ENCODE results near the gene MSRB3. TPM values are rescaled to one million over a fixed set of nuclear protein-coding genes. Genes with fewer than 3 reads are reported as not detected.

The MSRB3 gene
- total RNA-seq, 1 donor from 2014 or later, result 61.3 TPM

- H3K9me3 ChIP-seq, result no peaks in the 10 kb centered on the region
- no peak for DNase-seq
- intact Hi-C loops (cut with DNase I), result no loop called here
- H3K27me3 ChIP-seq, result no peaks in the 10 kb centered on the region
- H3K4me3 ChIP-seq, result no peak overlapping the region
- ATAC-seq, result peak; percentile 61
- H3K4me1 ChIP-seq, result no peaks in the 10 kb centered on the region
- H3K36me3 ChIP-seq, result no peaks in the 10 kb centered on the region
- no peak overlapping the region for H3K27ac ChIP-seq
- peak; percentile 26 for TF ChIP-seq CTCF (IDR thresholded peaks at IDR 0.05)
Measured at GRCh38 chr12:65300679-65301349, 22.3 kb downstream of the MSRB3 start.

GRCh38 chr12:65302891-65303290 lies 24.4 kb downstream of the MSRB3 start:
- H3K36me3 ChIP-seq, result no peaks in the 10 kb centered on the region
- DNase-seq, result no peak
- intact Hi-C loops (cut with DNase I), result no loop called here
- no peak overlapping the region for H3K27ac ChIP-seq
- H3K4me1 ChIP-seq, result peaks cover 6% of the 10 kb centered on the region
- ATAC-seq, result no peak
- no peaks in the 10 kb centered on the region for H3K9me3 ChIP-seq
- no peak for TF ChIP-seq CTCF (IDR thresholded peaks at IDR 0.05)
- no peaks in the 10 kb centered on the region for H3K27me3 ChIP-seq
- H3K4me3 ChIP-seq, result no peak overlapping the region

GRCh38 chr12:65305346-65305950 lies 27.0 kb downstream of the MSRB3 start:
- TF ChIP-seq CTCF (IDR thresholded peaks at IDR 0.05), result no peak
- no peak for ATAC-seq
- Histone ChIP-seq H3K27ac (no peak overlapping the region), H3K4me1 (peaks cover 10% of the 10 kb centered on the region), H3K36me3 (no peaks in the 10 kb centered on the region), H3K9me3 (no peaks in the 10 kb centered on the region), H3K4me3 (no peak overlapping the region), H3K27me3 (no peaks in the 10 kb centered on the region)
- intact Hi-C loops (cut with DNase I), result no loop called here
- DNase-seq, result no peak

- no peaks in the 10 kb centered on the region for H3K27me3 ChIP-seq
- DNase-seq (no peak), ATAC-seq (peak; percentile 60)
- H3K4me3 ChIP-seq, result no peak overlapping the region
- no peaks in the 10 kb centered on the region for H3K36me3 ChIP-seq
- peaks cover 10% of the 10 kb centered on the region for H3K4me1 ChIP-seq
- no peaks in the 10 kb centered on the region for H3K9me3 ChIP-seq
- intact Hi-C loops (cut with DNase I), result no loop called here
- no peak overlapping the region for H3K27ac ChIP-seq
- peak; percentile 60 for TF ChIP-seq CTCF (IDR thresholded peaks at IDR 0.05)
Measured at GRCh38 chr12:65306366-65307168, 28.1 kb downstream of the MSRB3 start.

- no peak for ATAC-seq
- peaks cover 10% of the 10 kb centered on the region for H3K4me1 ChIP-seq
- H3K36me3 ChIP-seq, result no peaks in the 10 kb centered on the region
Measured at GRCh38 chr12:65307169-65307501, 28.7 kb downstream of the MSRB3 start.

More at GRCh38 chr12:65307169-65307501, 28.7 kb downstream of the MSRB3 start:
- Histone ChIP-seq H3K9me3 (no peaks in the 10 kb centered on the region), H3K27ac (no peak overlapping the region), H3K4me3 (no peak overlapping the region), H3K27me3 (no peaks in the 10 kb centered on the region)
- no peak for DNase-seq
- intact Hi-C loops (cut with DNase I), result no loop called here
- no peak for TF ChIP-seq CTCF (IDR thresholded peaks at IDR 0.05)

Data from upper lobe of right lung (tissue), 1 donor.